Stimulated activated CD8-positive, alpha-beta memory T cell treated with anti-CD3 and anti-CD28 coated beads, Interleukin-7, amount 100 ng/mL, for 1 hour (primary cell): ENCODE data around the gene REEP3.
A peak's percentile ranks its signal among the peaks of the same experiment; 100 is the strongest.
"Not testable (repeated sequence)": the region's sequence is repeated elsewhere in the genome, so short reads cannot be mapped to it uniquely, and the experiment has no call there.

Experiments used
- DNase-seq, 2 donors: peaks; one replicate each; pipeline ENCODE4 v3.0.0-alpha.2; 2020; ENCODE audit warnings: low read depth in 2 of 2

Gene REEP3

GRCh38 chr10:63520500-63521415 lies at the start of gene REEP3:
TSS of gene REEP3 (plus strand) at chr10:63521401. CDS start at chr10:63521546, 145 bp downstream.
- peak; percentile 4 to 11 for DNase-seq

- DNase-seq = no peak
Observed at GRCh38 chr10:63474488-63474887, 46.7 kb upstream of the REEP3 start.

- no peak for DNase-seq
Observed at GRCh38 chr10:63477927-63478326, 43.3 kb upstream of the REEP3 start.

- no peak for DNase-seq
Observed at GRCh38 chr10:63478564-63478963, 42.6 kb upstream of the REEP3 start.

- DNase-seq = no peak
Observed at GRCh38 chr10:63480237-63480636, 41.0 kb upstream of the REEP3 start.

GRCh38 chr10:63481815-63482421 lies 39.3 kb upstream of the REEP3 start:
- no peak for DNase-seq

- DNase-seq = no peak
Observed at GRCh38 chr10:63483983-63484382, 37.2 kb upstream of the REEP3 start.

- no peak for DNase-seq
Observed at GRCh38 chr10:63487990-63488389, 33.2 kb upstream of the REEP3 start.

GRCh38 chr10:63489838-63490237 lies 31.4 kb upstream of the REEP3 start:
- DNase-seq = no peak

GRCh38 chr10:63491588-63492316 lies 29.4 kb upstream of the REEP3 start:
- no peak for DNase-seq

- DNase-seq = not testable (repeated sequence)
Observed at GRCh38 chr10:63492317-63492690, 28.9 kb upstream of the REEP3 start.

- no peak for DNase-seq
Observed at GRCh38 chr10:63493004-63493403, 28.2 kb upstream of the REEP3 start.

- no peak for DNase-seq
Observed at GRCh38 chr10:63494951-63495350, 26.2 kb upstream of the REEP3 start.

- DNase-seq = no peak
Observed at GRCh38 chr10:63496561-63496960, 24.6 kb upstream of the REEP3 start.

- DNase-seq = no peak
Observed at GRCh38 chr10:63497321-63497720, 23.9 kb upstream of the REEP3 start.

GRCh38 chr10:63498665-63499064 lies 22.5 kb upstream of the REEP3 start:
- no peak for DNase-seq

GRCh38 chr10:63500551-63500950 lies 20.6 kb upstream of the REEP3 start:
- DNase-seq = not testable (repeated sequence)

GRCh38 chr10:63501954-63502353 lies 19.2 kb upstream of the REEP3 start:
- DNase-seq = no peak

GRCh38 chr10:63502832-63503231 lies 18.4 kb upstream of the REEP3 start:
- no peak for DNase-seq

- no peak for DNase-seq
Observed at GRCh38 chr10:63503395-63503794, 17.8 kb upstream of the REEP3 start.

- no peak for DNase-seq
Observed at GRCh38 chr10:63504145-63504881, 16.9 kb upstream of the REEP3 start.

GRCh38 chr10:63505562-63505961 lies 15.6 kb upstream of the REEP3 start:
- no peak for DNase-seq
